Left ventricle myocardium inferior (tissue), 1 donor: ENCODE data around the gene COMMD10. TPM values are rescaled to one million over a fixed set of nuclear protein-coding genes. Genes with fewer than 3 reads are reported as not detected.

Experiments
- DNase-seq: peaks from one replicate; pipeline ENCODE4 v3.0.0-alpha.2; 2020
- H3K27ac ChIP-seq: fragments of 200-600 bp; replicated peaks from 2 replicates; pipeline ENCODE4 v1.8.0; 2021
- H3K27me3 ChIP-seq: fragments of 200-600 bp; 2 replicates; pipeline ENCODE4 v1.8.0; 2021; ENCODE audit warnings: low read depth
- H3K36me3 ChIP-seq: fragments of 200-600 bp; 2 replicates; pipeline ENCODE4 v1.8.0; 2021
- H3K4me1 ChIP-seq: fragments of 200-600 bp; 2 replicates; pipeline ENCODE4 v1.8.0; 2021
- H3K4me3 ChIP-seq: fragments of 200-600 bp; 2 replicates; pipeline ENCODE4 v1.8.0; 2021; ENCODE audit warnings: mild to moderate bottlenecking, moderate library complexity
- H3K9me3 ChIP-seq: fragments of 200-600 bp; replicated peaks from 2 replicates; pipeline ENCODE4 v1.8.0; 2021
- CTCF ChIP-seq: fragments of 200-600 bp; IDR thresholded peaks from 2 replicates; pipeline ENCODE4 v1.8.0; 2021; ENCODE audit warnings: antibody characterized with exemption, mild to moderate bottlenecking, borderline replicate concordance
- intact Hi-C: fragments of 100-400 bp; cut with micrococcal nuclease; formaldehyde crosslinking; loops from one replicate; pipeline ENCODE4 v1.11.0; 2022
- total RNA-seq: library from RNA; stranded (reverse); fragmentation: NEBNext Ultra II Directional; extraction: Animal tissue kit (Norgen Biotek cat#: 25700); gene quantifications from one replicate; pipeline ENCODE4 v1.2.1, GENCODE V29; 2021
- donor health status: DM: no; HTN: yes; CAD: no; lungs with severe emphysema.

COMMD10 gene
- total RNA-seq, 1 donor from 2014 or later: 39.4 TPM

GRCh38 chr5:116248432-116248831 is 163.6 kb downstream of the COMMD10 start:
- H3K4me3 ChIP-seq: no peak overlapping the region
- H3K4me1 ChIP-seq: no peaks in the 10 kb centered on the region
- no peak for TF ChIP-seq CTCF
- peaks cover 18% of the 10 kb centered on the region for H3K9me3 ChIP-seq
- DNase-seq: no peak
- intact Hi-C loops: no loop called here
- no peaks in the 10 kb centered on the region for H3K36me3 ChIP-seq
- H3K27ac ChIP-seq: no peak overlapping the region
- H3K27me3 ChIP-seq: no peaks in the 10 kb centered on the region

GRCh38 chr5:116249648-116250047 is 164.8 kb downstream of the COMMD10 start:
- Histone ChIP-seq H3K9me3 (peaks cover 25% of the 10 kb centered on the region), H3K27ac (no peak overlapping the region), H3K4me1 (no peaks in the 10 kb centered on the region), H3K27me3 (no peaks in the 10 kb centered on the region), H3K4me3 (no peak overlapping the region), H3K36me3 (no peaks in the 10 kb centered on the region)
- no peak for TF ChIP-seq CTCF
- no peak for DNase-seq
- intact Hi-C loops: no loop called here

- no peak for DNase-seq
- H3K27ac ChIP-seq: no peak overlapping the region
- H3K4me1 ChIP-seq: peaks cover 12% of the 10 kb centered on the region
- H3K27me3 ChIP-seq: no peaks in the 10 kb centered on the region
- H3K36me3 ChIP-seq: no peaks in the 10 kb centered on the region
- H3K9me3 ChIP-seq: peaks cover 26% of the 10 kb centered on the region
- H3K4me3 ChIP-seq: no peak overlapping the region
- intact Hi-C loops: no loop called here
- no peak for TF ChIP-seq CTCF
Observed at GRCh38 chr5:116256717-116257116, 171.9 kb downstream of the COMMD10 start.

- Histone ChIP-seq H3K27me3 (no peaks in the 10 kb centered on the region), H3K27ac (no peak overlapping the region), H3K9me3 (no peaks in the 10 kb centered on the region), H3K36me3 (peaks cover 10% of the 10 kb centered on the region), H3K4me1 (no peaks in the 10 kb centered on the region), H3K4me3 (no peak overlapping the region)
- no peak for TF ChIP-seq CTCF
- intact Hi-C loops: no loop called here
- DNase-seq: no peak
Observed at GRCh38 chr5:116265471-116265870, 180.6 kb downstream of the COMMD10 start.

- peaks cover 10% of the 10 kb centered on the region for H3K9me3 ChIP-seq
- intact Hi-C loops: no loop called here
- no peaks in the 10 kb centered on the region for H3K27me3 ChIP-seq
- peaks cover 11% of the 10 kb centered on the region for H3K36me3 ChIP-seq
- no peak overlapping the region for H3K4me3 ChIP-seq
- no peak for TF ChIP-seq CTCF
- H3K27ac ChIP-seq: no peak overlapping the region
- no peaks in the 10 kb centered on the region for H3K4me1 ChIP-seq
- no peak for DNase-seq
Observed at GRCh38 chr5:116271446-116272025, 186.7 kb downstream of the COMMD10 start.
